ENCODE data around the gene KIRREL2. TPM values are rescaled to one million over a fixed set of nuclear protein-coding genes. Genes with fewer than 3 reads are reported as not detected.
"Not testable (repeated sequence)": the region's sequence is repeated elsewhere in the genome, so short reads cannot be mapped to it uniquely, and the experiment has no call there.

The KIRREL2 gene
- total and polyA plus RNA-seq, 8 donors = 28.5 to 89.0 (median 47.6) TPM

DNA sequence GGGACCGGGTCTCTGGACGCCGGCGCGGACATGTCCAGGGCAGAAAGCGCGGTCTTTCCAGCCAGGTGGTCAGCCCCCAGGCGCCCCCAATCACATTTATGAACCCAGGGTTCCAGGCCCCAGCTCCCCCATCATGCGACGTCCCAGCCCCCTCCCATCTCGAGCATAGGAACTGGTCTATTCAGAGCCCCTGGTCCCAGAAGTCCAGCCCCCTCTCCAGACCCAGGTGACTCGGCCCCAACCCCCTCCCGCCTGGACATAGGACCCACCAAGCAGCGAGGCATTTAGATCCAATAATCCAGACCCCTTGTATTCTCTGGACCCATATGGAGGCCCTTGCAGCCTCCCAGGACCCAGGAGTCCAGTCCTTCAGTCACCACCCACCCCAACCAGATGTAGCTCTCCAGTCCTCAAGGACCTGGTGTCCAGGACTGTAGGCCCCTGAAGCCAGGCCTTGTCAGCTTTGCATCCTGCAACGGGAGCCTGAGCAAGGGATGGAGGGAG lies 12.2 kb downstream of the KIRREL2 start:
- Histone ChIP-seq H3K9me3 (no peaks in the 10 kb centered on the region), H3K27ac (peak overlapping the region in 1 of 4 donors; percentile 48), H3K4me3 (peak overlapping the region; percentile 37 to 64 (median 49)), H3K36me3 (no peaks in the 10 kb centered on the region), H3K27me3 (no peaks in the 10 kb centered on the region), H3K4me1 (peaks cover 0 to 5% (median 0%) of the 10 kb centered on the region in 3 donors)
- no peak for DNase-seq
- 0 to 3% methylated on average over 15 of the region's 15 CpGs for WGBS, 2 donors
- FAIRE-seq = no peak
- TF ChIP-seq, protein P1, sequence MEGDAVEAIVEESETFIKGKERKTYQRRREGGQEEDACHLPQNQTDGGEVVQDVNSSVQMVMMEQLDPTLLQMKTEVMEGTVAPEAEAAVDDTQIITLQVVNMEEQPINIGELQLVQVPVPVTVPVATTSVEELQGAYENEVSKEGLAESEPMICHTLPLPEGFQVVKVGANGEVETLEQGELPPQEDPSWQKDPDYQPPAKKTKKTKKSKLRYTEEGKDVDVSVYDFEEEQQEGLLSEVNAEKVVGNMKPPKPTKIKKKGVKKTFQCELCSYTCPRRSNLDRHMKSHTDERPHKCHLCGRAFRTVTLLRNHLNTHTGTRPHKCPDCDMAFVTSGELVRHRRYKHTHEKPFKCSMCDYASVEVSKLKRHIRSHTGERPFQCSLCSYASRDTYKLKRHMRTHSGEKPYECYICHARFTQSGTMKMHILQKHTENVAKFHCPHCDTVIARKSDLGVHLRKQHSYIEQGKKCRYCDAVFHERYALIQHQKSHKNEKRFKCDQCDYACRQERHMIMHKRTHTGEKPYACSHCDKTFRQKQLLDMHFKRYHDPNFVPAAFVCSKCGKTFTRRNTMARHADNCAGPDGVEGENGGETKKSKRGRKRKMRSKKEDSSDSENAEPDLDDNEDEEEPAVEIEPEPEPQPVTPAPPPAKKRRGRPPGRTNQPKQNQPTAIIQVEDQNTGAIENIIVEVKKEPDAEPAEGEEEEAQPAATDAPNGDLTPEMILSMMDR (IDR thresholded peaks at IDR 0.05) = no peak
- ATAC-seq = peak; percentile 36 to 52 (median 45)
- intact Hi-C loops (cut with DNase I) = no loop called here

DNA sequence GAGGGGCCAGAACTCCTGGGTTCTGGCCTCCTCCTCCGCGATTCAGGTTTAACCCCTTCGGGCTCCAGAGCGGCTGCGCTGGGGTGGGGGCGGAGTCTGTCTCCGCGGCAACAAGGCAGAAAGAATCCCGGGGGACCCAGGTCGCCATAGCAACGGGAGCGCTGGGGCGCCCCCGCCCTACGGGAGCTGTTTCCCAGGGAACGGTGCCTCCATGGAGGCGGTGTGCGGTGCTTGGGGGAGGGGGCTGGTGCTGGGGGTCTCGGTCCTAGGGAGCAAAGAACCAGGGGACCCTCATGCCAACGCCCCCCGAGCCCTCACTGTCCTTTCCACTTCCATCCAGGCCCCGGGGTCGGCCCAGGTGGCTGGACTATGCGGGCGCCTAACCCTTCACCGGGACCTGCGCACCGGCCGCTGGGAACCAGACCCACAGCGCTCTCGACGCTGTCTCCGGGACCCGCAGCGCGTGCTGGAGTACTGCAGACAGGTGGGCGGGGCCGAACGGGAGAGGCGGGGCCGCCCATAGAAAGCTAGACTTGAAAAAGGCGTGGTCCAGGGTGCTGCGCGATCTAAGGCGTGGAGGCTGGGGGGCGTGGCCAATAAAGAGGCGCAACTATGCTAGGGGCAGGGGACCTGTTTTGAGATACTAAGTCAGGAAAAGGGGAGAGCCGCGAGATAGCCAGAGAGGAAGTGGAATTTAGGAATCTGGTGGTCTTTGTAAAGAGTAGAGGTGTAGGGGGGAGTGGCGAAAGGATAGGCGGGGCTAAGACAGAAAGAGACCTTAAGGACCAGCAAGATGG lies 12.8 kb downstream of the KIRREL2 start:
- peak overlapping the region in 1 of 4 donors; percentile 48 for H3K27ac ChIP-seq
- FAIRE-seq (no peak), ATAC-seq (peak; percentile 73 to 85 (median 76)), DNase-seq (peak; percentile 78 to 94 (median 86))
- no peaks in the 10 kb centered on the region for H3K9me3 ChIP-seq
- intact Hi-C loops (cut with DNase I) = no loop called here
- TF ChIP-seq, protein P1 (IDR thresholded peaks at IDR 0.05) = no peak
- H3K36me3 ChIP-seq = no peaks in the 10 kb centered on the region
- H3K27me3 ChIP-seq = no peaks in the 10 kb centered on the region
- 2% methylated on average over 51 of the region's 51 CpGs for WGBS, 2 donors
- peaks cover 0 to 5% (median 0%) of the 10 kb centered on the region in 3 donors for H3K4me1 ChIP-seq
- H3K4me3 ChIP-seq = peak overlapping the region in 3 of 4 donors; percentile 46 to 64 (median 52)

DNA sequence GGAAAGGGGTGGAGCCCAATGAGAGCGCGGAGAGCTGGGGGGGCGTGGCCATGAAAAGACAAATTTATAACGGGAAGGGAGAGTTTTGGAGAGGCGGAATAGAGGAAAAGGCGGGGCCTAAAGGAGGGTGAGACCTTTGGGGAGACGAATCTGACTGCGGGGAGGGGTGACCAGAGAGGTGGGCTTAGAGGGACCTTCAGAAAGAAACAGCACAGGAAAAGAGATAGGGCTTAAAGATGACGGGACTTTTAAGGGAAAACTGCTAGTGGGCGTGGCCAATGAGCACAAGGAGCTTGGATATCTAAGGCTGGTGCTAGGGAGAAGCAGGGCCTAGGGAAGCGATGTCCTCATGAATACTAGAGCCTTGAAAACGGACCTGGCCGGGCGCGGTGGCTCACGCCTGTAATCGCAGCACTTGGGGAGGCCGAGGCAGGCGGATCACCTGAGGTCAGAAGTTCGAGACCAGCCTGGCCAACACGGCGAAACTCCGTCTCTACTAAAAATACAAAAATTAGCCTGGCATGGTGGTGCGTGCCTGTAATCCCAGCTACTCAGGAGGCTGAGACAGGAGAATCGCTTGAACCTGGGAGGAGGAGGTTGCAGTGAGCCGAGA lies 13.5 kb downstream of the KIRREL2 start:
- H3K27ac ChIP-seq, ATAC-seq: not testable (repeated sequence)

DNA sequence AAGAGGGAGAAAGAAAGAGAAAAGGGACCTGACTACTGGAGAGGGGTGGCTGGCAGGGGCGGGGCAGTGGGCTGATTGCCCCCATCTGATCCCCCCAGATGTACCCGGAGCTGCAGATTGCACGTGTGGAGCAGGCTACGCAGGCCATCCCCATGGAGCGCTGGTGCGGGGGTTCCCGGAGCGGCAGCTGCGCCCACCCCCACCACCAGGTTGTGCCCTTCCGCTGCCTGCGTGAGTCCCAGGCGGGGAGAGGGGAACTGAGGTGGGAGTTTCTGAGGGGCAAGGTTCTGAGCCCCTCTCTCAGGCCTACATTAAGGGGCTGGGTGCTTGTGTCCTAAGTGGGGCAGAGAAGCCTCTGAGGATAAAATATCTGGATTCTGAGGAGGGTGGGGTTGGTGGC lies 14.1 kb downstream of the KIRREL2 start:
- DNase-seq (no peak), FAIRE-seq (no peak), ATAC-seq (no peak)
- TF ChIP-seq, protein P1 (IDR thresholded peaks at IDR 0.05) = no peak
- Histone ChIP-seq H3K27me3 (no peaks in the 10 kb centered on the region), H3K4me3 (no peak overlapping the region), H3K9me3 (no peaks in the 10 kb centered on the region), H3K4me1 (peaks cover 0 to 5% (median 0%) of the 10 kb centered on the region in 3 donors), H3K27ac (no peak overlapping the region), H3K36me3 (no peaks in the 10 kb centered on the region)
- 86% methylated on average over 12 of the region's 12 CpGs for WGBS, 2 donors
- intact Hi-C loops (cut with DNase I) = no loop called here

More for the DNA sequence above, 13.5 kb downstream of the KIRREL2 start:
- H3K4me1 ChIP-seq; H3K9me3 ChIP-seq; H3K36me3 ChIP-seq; H3K27me3 ChIP-seq; FAIRE-seq; intact Hi-C loops (cut with DNase I): not testable (repeated sequence)
- peak overlapping the region in 1 of 4 donors; percentile 64 for H3K4me3 ChIP-seq
- WGBS, 2 donors = 61 to 65% methylated on average over 26 of the region's 26 CpGs
- DNase-seq = peak in 3 of 6 donors; percentile 22 to 55 (median 50)

DNA sequence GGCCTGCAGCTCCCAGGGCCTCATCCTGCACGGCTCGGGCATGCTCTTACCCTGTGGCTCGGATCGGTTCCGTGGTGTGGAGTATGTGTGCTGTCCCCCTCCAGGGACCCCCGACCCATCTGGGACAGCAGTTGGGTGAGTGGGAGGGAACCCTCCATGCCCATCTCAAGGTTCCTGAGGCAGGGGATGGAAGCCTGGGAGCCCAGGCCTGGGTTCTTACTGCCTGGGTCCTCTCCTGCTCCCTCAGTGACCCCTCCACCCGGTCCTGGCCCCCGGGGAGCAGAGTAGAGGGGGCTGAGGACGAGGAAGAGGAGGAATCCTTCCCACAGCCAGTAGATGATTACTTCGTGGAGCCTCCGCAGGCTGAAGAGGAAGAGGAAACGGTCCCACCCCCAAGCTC lies 14.9 kb downstream of the KIRREL2 start:
- peaks cover 0 to 5% (median 0%) of the 10 kb centered on the region in 3 donors for H3K4me1 ChIP-seq
- H3K27ac ChIP-seq = no peak overlapping the region
- ATAC-seq (no peak), DNase-seq (no peak), FAIRE-seq (no peak)
- H3K4me3 ChIP-seq = no peak overlapping the region
- no peaks in the 10 kb centered on the region for H3K27me3 ChIP-seq
- H3K9me3 ChIP-seq = no peaks in the 10 kb centered on the region
- intact Hi-C loops (cut with DNase I) = no loop called here
- 85 to 95% methylated on average over 12 of the region's 12 CpGs for WGBS, 2 donors
- TF ChIP-seq, protein P1 (IDR thresholded peaks at IDR 0.05) = no peak
- no peaks in the 10 kb centered on the region for H3K36me3 ChIP-seq

Data from pancreas (tissue), 10 donors.